ENCODE measurements around the gene LGMN.
"Not testable (repeated sequence)": the region's sequence is repeated elsewhere in the genome, so short reads cannot be mapped to it uniquely, and the experiment has no call there.

The LGMN gene

GRCh38 chr14:92748259-92749016 lies at the start of gene LGMN:
Gene LGMN (minus strand): TSS chr14:92748627. CDS start chr14:92732786, 15,841 bp downstream.
- DNase-seq = peak; percentile 82

GRCh38 chr14:92794961-92795360 lies 46.5 kb upstream of the LGMN start:
- no peak for DNase-seq

DNA sequence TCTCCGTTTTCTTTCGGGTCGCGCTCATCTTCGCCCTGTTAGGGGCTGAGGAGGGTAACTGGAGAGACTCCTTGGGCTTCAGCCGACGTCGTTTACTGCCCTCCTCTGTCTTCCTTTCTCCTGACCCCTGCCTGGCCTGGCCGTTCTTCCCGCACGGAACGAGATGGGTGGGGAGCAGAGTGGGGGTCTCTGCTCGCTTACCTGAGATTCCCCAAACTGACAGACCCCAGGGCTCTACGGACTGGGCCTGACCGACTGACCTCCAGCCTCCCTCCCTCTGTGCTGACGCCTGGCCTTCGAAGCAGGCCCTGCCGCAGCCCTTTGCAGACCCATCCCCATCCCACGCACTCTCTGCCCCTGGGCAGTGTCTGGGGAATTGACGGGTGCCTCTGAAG lies 46.1 kb upstream of the LGMN start:
- no peak for DNase-seq

DNA sequence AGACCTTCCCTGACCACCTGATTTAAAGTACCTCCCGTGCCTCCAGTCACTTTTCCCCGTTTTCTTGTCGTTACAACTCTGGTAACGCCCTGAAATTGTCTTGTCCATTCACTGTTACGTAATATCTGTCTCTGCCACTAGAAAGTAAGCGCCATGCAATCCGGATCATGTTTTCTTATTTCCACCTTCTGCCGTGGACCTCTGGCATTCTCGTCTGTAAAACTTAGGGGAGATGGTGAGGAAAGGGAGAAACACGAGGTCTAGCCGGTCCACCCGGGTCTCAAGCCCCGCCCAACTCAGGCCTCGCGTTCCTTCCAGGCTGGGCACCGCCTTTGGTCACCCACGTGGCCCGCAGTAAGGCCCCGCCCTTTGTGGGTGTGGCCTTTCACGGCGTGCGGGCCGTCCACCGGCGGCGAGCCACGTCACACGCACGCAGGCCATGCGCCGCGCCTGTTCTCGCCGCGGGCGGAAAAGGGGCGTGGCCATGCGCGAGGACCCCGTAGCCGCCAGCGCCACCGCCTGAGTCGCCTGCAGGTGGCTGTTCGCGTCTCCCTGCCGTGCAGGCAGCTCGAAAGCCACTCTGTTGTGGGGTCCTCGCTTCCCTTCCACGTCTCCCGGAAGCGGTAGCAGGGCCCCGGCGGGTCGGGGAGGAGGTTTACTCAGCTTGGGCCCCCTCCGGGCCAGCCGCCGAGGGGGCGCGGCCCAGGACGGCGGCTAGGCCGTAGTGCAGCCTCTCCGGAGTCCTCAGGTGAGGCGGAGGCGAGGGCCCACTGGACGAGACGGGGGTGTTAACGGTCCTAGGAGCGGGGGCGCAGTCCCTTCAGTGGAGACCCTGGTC lies 45.5 kb upstream of the LGMN start, which contains the start of gene GOLGA5:
Gene GOLGA5, plus strand, starts transcription at position 597 of the 838 bp plus-strand sequence. CDS start 3,133 bp downstream, outside the sequence.
- DNase-seq = peak; percentile 98

DNA sequence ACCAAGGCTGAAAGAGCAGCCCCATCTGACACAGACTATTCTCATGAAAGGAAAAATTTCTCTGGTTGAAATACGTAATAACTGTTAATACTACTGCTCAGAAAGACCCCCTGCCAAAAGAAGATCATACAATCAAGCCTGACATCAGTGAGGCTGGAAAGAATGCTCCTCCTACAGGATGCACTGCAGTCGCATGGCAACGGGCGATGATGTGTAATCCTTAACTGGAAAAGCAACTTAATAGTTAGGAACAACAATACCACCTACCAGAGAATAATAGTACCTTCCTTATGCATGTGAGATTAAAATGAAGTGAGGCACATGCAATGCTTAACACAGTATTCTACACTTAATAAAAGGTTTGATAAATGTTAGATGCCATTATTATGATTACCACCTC lies 44.5 kb upstream of the LGMN start:
- DNase-seq = no peak

DNA sequence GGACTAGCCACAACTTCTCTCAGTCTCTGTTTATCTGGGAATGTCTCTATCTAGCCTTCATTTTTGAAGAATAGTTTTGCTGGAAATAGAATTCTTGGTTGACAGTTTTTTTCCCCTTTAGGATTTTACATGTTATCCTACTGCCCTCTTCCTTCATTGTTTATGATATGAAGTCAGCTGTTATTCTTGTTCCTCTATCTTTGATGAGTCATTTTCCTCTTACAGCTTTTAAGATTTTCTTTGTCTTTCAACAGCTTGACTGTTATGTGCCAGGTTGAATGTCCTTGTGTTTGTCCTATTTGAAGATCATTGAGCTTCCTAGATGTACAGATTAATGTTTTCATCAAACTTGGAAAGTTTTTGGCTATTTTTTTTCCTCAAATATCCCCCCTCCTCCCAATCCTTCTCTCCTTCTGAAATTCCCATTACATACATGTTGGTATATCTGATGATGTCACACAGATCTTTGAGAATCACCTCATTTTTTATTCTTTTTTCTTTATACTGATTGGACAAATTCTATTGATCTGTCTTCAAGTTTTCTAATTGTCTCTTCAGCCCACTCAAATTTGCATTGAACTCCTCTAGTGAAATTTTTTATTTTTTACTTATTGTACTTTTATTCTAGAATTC lies 41.1 kb upstream of the LGMN start:
- DNase-seq = no peak

DNA sequence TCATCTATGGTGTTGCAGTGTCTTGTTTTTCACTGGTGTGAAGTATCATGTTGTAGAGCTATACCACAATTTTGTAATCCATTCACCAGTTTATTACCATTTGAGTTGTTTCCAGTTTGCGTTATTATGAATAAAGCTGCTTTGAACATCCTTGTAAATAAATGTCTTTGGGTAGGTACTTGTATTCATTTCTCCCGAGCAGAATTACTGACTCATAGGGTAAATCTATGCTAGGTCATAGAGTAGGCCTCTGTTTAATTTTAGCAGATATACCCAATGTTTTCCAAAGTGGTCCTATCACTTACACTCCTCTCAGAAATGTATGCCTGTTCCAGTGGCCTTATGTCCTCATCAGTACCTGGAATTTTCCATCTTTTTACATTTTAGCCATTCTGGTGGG lies 39.1 kb upstream of the LGMN start:
- DNase-seq = no peak

DNA sequence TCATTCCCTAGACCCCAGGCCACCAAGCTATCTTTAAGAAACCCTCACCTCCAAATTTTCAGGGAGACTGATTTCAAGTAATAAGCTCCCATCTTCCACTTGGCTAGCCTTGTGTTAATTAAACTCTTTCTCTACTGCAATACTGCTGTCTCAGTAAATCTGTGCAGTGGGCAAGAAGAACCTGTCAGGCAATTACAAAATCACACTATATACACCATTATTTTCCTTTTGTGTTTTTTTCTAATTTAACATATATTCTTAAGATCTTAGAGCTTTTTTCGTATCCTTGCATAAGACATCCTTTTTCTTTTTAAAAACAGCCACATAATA lies 38.0 kb upstream of the LGMN start:
- no peak for DNase-seq

DNA sequence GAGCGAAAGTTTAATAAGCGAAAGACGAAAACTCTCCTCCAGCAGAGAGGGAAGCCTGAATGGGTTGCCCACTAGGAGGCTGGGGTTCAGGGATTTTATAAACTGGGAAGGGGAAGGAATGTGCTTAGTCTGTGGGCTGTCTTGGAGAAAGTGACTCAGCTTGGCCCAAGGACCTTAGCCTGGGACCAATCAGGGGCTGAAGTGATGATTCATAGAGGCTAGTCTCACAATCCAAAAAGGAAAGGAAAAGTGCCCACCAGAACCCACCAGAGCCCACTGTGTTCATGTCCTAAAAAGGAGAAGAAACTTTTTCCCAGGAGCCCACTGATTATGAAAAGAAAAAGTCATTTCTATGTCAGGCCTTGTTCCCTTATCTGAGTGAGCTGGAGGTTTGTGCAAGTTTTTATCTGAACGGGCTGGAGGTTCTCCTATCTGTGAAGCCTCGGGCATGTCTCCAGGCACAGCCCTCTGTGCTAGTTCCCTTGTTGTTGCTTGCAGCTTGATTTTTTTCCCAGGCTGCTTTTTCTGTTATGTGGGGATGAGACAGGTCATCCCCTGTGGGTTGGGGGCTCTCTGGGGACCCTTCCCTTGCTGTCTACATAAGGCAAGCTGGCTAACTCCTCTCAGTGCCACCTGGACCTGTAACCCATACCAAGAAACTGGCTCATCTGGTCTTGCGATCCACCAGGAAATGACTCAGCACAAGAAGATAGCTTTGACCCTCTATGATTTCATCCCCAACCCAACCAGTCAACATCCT lies 37.4 kb upstream of the LGMN start:
- DNase-seq = no peak

GRCh38 chr14:92783813-92784431 lies 35.5 kb upstream of the LGMN start:
- no peak for DNase-seq

DNA sequence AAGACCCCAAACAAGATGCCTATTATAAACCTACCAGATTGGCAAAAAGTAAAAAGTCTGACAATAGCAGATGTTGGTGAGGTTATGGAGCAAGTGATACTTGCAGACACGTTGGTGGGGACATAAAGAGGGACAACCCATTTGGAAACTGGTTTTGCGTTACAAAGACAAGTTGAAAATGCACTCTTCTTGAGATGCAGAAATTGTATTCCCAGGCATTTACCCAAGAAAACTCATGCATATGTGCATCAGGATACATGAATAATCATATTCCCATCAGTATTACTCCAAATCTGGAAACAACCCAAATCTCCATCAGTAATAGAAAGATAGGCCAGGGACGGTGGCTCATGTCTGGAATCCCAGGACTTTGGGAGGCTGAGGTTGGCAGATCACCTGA lies 32.9 kb upstream of the LGMN start:
- no peak for DNase-seq

GRCh38 chr14:92780444-92781232 lies 32.2 kb upstream of the LGMN start:
- no peak for DNase-seq

DNA sequence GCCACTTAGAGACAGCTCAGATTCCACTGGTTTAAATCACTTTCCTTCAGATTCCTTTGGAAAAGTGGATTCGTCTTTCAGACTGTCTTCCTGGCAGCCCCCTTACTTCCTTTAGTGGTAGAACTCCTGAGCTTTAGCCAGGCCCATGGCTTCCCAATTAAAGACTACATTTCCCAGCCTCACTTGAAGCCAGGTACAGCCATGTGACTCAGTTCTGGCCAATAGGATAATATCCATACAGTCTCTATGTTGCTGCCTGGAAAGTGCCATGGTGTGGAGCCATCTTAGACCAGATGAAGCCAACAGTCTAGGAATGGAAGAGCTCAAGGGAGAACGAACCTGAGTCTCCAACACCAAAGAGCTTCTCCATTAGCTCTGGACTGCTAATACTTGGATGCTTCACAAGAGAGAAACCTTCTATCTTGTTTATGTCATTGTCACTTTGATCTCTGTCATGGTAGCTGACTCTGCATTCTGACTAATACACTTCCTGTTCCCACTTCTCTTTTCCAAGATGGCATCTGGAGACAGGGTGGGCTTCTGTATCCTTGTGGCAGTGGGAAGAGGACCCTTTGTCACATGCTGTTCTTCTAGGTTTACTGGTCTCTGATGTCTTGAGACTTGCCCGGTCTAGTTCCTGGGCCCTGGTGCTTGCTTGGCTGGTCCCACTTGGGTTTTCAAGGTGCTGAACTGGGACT lies 30.6 kb upstream of the LGMN start:
- DNase-seq = not testable (repeated sequence)

DNA sequence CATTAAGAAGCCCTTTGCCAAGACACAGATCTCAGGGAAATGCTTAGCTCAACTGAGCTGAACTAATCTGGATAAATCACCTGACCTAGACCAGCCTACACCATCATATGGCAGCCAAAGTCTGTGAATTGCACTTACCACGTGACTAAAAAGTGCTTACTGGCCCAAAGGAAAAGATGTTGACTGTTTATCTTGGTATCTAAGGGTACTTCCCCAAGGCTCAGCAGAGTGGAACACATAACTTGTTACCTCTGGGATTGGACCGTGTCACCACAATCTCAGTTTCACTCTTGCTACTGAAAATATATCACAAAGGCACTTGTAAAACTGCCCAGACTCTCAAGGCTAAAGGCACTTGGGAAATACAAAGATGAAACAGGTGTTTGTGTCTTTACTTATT lies 26.9 kb upstream of the LGMN start:
- DNase-seq = peak; percentile 13

DNA sequence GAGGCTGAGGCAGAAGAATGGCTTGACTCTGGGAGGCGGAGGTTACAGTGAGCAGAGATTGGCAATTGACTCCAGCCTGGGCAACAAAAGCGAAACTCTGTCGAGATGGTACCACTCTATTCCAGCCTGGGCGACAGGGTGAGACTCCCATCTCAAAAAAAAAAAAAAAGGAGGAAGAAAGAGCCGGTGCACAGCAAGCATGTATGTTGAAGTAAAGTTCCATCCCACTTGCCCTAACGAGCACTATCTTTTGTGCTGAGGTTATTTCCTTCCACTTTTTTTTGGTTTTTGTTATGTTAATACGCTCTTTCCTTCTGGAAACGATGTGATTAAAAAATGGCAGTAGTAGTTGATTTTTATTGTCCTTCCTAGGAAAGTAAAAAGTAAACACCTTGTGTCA lies 26.1 kb upstream of the LGMN start:
- DNase-seq = no peak

DNA sequence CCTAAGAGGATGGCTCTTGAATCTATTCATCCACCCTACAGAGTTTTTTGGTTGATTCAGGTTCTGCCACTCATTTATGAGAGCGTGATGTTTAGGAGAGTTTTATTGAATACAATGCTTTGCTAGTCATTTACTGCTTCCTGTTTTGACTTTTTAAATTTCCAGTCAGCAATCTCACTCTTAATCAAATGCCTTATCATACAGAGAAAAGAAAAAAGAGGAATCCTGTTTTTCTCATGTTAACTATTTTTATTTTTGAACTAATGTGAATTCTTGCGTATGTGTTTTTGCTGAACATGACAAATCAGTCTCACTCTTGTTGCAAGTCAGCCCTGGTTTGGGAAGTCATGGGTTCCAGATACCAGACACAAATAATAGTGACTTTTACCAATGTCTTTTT lies 22.1 kb upstream of the LGMN start:
- DNase-seq = no peak

- no peak for DNase-seq
Measured at GRCh38 chr14:92768795-92769194, 20.4 kb upstream of the LGMN start.

GRCh38 chr14:92768236-92768635 lies 19.8 kb upstream of the LGMN start:
- DNase-seq = peak; percentile 49

DNA sequence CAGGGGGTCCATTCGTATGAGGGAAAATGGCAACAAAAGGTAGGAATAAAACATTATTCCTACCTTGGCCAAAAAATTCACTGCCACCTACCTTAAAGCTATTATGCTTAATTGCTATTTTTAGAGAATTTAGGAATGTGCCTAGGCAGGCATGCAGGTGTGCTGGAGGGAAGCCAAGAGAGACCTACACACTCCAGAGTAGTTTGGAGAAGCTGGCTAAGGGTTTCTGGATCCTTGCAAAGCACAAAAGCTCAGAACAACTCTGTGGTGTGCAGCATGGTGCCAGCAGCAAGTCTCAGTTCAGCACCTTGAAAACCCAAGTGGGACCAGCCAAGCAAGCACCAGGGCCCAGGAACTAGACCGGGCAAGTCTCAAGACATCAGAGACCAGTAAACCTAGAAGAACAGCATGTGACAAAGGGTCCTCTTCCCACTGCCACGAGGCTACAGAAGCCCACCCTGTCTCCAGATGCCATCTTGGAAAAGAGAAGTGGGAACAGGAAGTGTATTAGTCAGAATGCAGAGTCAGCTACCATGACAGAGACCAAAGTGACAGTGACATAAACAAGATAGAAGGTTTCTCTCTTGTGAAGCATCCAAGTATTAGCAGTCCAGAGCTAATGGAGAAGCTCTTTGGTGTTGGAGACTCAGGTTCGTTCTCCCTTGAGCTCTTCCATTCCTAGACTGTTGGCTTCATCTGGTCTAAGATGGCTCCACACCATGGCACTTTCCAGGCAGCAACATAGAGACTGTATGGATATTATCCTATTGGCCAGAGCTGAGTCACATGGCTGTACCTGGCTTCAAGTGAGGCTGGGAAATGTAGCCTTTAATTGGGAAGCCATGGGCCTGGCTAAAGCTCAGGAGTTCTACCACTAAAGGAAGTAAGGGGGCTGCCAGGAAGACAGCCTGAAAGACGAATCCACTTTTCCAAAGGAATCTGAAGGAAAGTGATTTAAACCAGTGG lies 15.5 kb upstream of the LGMN start:
- DNase-seq = not testable (repeated sequence)

DNA sequence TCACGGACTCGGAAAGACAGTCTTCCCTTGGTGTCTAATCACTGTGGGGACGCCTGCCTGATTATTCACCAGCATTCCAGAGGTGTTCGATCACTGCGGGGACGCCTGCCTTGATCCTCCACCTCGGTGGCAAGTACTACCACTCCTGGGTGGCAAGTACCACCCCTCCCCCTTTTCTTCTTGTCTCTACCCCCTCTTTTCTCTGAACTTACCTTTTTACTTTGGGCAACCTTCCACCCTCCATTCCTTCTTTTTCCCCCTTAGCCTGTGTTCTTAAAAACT lies 12.0 kb upstream of the LGMN start:
- DNase-seq = no peak
